GM18858 (cell line): ENCODE data around the gene GABRD.

ENCODE experiments used
- ATAC-seq: cut with Tn5 transposase; IDR thresholded peaks from one replicate; pipeline ENCODE4 v1.9.1; 2021; ENCODE audit not compliant: unreplicated experiment

Gene GABRD

GRCh38 chr1:2074396-2074795 is 55.3 kb downstream of the GABRD start:
- ATAC-seq = no peak

GRCh38 chr1:2074944-2075740 is 56.0 kb downstream of the GABRD start:
- ATAC-seq = no peak

GRCh38 chr1:2076826-2077225 is 57.7 kb downstream of the GABRD start:
- no peak for ATAC-seq

GRCh38 chr1:2078170-2078569 is 59.0 kb downstream of the GABRD start:
- no peak for ATAC-seq

GRCh38 chr1:2079396-2080085 is 60.4 kb downstream of the GABRD start:
- no peak for ATAC-seq

GRCh38 chr1:2080140-2080539 is 61.0 kb downstream of the GABRD start:
- ATAC-seq = no peak
